Activated T-cell treated with anti-CD3 and anti-CD28 coated beads for 4 hours (primary cell): ENCODE data around the gene GBGT1.
"Not testable (repeated sequence)": the region's sequence is repeated elsewhere in the genome, so short reads cannot be mapped to it uniquely, and the experiment has no call there.

Experiments used
- DNase-seq: peaks from one replicate; pipeline ENCODE4 v3.0.0-alpha.2; 2020

The GBGT1 gene

DNA sequence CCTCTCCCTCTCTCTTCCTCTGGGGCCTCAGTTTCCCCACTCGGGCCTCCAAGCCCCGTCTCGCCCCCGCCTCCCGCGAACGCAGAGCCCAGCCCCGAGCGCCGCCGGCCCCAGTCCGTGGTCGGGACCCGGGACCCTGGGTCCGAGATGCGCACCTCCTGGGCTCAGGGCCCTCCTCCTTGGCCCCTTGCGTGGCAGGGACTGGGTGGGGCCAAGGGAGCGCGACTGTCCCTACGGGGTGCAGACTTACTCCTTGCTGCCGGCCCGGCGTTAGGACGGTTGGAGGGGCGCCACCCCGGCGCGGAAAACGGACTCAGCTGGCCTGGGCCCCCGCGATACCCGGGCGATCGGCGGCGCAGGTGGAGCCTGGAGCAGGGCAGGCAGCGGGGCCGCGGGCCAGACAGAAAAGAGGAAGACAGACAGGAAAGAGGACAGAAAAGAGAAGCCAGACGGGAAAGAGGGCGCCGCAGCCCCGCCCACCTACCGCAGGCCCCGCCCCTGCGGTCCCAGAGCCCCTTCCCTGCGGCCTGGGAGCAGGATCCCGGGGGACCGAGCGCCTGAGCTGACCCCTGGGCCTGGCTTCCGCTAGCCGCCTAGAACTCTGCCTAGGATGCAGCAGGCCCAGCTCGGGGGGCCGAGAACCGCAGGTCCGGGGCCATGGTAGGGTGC is at the start of gene GBGT1:
TSS of gene GBGT1 (minus strand) at position 411 of the 669 bp plus-strand sequence. CDS start 1,502 bp downstream, outside the sequence.
- no peak for DNase-seq

DNA sequence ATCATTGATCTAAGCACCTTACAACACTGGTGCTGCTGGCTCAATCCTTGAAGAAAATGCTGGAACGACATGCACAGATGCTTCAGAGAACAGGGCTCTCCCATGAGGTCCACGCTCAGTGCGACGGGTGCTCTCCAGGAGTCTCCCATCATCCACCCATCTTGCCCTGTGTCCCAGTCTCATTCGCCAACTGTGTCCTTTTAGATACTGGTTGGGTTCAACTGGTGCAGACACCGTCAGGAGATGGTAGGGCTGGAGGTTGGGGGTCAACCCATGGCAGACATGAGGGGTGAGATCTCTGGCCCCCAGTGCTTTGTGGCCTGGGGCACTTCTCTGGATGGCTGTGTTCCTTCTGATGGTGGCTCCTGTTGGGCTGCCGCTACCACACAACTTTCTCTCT is 46.9 kb upstream of the GBGT1 start:
- DNase-seq = no peak

DNA sequence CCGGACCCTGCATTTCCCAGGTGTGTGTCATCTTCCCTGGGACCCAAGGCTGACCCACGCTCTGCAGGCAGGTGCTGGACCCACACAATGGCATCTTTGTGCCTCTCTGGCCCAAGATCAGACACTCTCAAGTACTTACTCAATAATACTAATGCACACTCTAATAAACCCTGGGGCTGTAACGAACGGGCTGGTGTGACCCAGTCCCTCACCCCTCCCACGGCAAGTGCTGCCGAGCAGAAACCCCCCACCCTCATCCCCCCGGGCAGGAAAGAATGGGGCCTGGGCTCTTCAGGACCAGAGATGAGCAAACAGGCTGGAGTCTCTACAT is 46.5 kb upstream of the GBGT1 start:
- no peak for DNase-seq

DNA sequence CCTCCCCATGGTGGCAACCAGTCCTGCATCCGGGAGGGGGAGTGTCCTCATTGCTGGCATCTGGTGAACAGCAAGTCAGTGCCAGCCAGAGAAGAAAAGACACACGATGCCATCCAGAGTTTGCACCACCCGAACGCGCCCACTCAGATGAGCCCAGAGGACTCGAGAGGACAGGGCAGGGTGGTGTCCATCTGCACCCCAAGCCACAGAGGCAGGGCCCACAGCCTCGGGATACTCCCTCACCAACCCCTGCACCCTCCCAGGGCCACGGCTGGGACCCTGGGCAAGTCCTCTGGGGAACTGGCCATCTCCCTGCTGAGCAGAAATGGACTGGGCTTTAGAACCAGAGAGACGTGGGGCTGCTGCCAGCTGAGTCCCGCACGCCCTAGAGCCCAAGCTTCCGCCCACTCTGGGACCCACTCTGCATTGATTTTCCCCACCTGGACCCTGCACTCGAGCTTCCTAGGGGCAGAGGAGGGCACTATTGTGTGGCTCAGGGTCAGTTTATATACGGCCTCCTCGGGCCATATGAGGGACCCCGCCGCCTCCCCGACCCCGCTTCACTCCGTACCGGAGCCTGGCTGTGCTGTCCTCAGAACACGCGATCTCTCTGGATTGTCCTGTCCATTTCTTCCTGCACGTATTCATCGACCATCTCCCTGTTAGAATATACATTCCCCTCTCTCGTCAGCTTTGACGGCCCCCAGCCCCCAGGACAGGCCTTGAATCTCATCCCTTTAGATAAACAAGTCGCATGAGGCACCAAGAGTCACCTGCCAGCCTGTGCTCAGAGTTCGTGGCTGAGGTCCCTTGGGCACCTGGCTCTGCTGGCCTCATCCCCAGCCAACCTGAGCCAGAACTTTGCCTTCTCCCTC is 45.9 kb upstream of the GBGT1 start:
- DNase-seq = not testable (repeated sequence)

- not testable (repeated sequence) for DNase-seq
Observed at GRCh38 chr9:133208880-133209300, 45.2 kb upstream of the GBGT1 start, which contains the start of gene OBP2B. Gene OBP2B, minus strand, starts transcription at chr9:133209250. Its CDS starts 51 bp downstream, at chr9:133209199.

GRCh38 chr9:133208171-133208879 is 44.6 kb upstream of the GBGT1 start:
- not testable (repeated sequence) for DNase-seq

GRCh38 chr9:133207540-133208170 is 43.9 kb upstream of the GBGT1 start:
- DNase-seq = no peak

DNA sequence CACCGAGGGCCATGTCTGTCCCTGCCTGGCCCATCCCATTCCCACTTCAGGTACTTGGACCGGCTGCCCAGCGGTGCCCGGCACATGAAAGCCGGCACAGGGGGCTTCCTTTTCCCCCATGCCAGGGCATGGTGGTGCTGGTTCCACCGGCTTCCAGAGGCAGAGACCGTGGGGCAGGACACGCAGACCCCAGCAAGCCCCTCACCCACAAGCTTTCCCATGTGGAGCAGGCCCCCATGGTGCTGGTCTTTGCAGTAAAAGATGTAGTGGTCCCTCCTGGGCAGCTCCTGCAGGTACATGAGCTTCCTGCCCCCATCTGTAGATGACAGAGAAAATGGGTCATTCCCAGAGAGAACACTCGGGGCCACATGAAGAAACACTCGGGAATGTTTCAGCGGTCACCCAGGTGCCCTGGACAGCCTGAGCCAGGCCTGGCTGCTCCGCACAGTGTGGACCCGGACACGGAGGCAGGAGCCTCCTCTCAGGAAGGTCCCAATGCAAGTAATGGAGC is 43.4 kb upstream of the GBGT1 start:
- no peak for DNase-seq

- DNase-seq = no peak
Observed at GRCh38 chr9:133205996-133206931, 42.5 kb upstream of the GBGT1 start.

DNA sequence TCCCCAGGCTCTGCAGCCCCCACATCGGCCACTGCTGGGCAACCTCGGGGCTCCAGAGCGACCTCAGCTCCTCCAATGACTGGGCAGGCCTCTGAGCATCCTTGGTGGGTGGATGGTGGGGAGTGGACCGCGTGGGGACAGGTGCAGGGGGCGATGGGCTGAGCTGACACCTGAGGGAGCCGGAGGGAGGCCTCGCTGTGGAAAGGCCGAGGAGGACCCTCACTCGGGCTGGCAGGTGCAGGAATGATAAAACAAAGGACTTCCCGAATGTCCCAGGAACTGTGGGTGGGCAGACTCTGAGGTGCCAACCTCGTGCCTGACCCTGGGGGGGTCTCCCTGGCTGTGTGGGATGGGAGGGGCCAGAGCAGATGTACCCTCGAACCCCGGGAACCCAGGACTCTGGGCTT is 41.8 kb upstream of the GBGT1 start:
- not testable (repeated sequence) for DNase-seq

GRCh38 chr9:133204993-133205336 is 41.3 kb upstream of the GBGT1 start:
- no peak for DNase-seq

DNA sequence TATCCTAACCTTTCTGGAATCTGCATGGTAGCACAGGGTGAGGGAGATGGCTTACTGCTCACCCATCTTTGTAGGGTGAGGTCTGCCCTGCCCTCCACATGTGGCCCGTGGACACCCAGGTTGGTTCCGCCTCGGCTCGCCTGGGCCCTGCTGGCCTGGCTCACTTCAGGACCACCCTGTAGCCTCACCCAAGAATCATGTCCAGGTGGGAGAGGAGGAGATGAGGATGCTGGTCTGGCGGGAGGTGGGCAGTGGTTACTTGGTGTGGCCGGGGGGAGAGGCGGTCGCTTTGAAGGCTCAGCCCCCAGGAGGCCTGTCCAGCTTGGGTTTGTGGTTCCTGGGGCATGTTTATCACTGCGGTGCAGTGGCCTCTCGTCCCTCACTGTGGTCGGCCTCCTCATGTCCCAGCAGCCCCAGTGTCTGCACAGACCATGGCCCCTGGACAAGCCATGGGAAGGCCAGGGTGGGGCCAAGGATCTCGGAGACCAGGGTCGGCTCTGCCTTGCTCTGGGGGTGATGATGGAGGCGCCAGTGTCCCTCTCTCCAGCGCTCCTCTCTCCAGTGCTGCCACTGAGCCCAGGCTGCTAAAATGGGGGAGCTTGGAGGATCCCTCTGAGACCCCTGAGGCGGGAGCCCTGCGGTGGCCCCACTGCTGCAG is 40.8 kb upstream of the GBGT1 start:
- DNase-seq = no peak

DNA sequence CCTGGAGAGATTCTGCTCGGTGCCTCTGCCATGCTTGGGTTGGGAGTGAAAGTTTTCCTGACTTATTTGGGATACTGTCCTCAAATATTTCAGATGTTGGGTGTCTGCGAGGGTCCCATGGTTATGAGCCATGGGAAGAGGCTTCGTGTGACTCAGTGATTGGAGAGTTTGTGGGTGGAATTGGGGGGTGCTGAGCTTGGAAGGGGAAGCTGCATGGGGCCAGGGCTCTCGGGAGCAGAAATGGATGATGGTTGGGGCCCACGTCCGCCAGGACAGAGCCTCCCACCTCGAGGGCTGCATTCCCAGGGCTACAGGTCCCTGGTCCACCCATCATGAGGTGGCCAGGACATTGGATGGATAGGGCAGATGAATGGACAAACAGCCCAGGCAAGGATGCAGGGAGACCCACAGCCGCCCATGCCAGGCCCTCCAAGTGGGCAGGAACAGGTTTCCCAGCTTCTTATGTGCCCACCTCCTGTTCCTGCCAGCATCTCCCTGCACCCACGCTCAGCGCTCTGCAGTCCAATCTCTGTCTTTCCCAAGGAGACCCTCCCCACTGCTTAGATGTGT is 39.9 kb upstream of the GBGT1 start:
- no peak for DNase-seq

DNA sequence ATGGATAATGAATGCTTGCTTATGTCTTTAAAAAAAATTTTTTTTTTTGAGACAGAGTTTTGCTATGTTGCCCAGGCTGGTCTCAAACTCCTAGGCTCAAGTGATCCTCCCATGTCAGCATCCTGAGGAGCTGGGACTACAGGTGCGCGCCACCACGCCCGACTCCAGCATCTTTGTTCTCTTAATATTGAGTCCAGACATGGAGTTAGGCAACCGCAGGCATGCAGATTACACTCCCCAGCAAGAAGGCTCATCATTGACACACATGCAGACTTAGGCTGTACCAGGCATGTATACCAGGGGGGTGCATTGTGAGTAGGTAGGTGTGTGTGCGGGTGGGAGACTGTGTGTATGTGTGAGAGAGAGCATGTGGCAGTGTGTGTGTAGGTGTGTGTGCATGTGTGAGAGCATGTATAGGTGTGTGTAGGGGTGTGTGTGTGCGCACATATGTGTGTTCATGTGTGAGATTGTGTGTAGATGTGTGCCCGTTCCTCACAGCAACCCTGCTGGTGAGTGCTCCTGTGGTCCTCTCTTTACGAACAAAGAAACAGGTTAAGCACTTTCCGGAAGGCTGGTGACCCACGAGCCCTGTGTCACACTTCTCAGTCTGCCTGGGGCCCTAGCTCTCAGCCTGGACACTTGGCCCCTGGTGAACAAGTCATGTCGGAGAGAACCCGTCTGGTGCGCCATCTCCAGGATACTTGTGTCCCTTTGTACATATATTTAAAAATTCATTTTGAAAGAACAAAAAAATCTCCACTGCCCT is 39.2 kb upstream of the GBGT1 start:
- DNase-seq = no peak

DNA sequence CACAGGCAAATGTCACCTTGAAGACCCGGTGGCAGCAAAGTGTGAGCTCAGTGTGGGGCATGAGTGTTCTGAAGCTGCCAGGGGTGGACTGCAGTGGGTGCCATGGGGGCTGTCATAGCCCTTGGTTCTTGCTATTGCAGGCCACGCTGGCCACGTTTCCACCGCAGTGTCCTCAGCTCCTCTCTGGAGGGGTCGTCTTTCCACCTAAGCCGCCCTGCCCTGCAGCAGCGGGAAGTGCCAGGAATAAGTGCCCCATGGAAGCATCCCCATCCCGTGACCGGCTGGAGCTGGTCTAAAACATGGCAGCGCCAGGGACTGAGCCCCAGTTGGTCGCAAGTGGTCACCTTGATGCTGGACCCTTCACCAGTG is 38.4 kb upstream of the GBGT1 start:
- no peak for DNase-seq

GRCh38 chr9:133201424-133202144 is 37.9 kb upstream of the GBGT1 start:
- DNase-seq = no peak

- no peak for DNase-seq
Observed at GRCh38 chr9:133200631-133201030, 36.9 kb upstream of the GBGT1 start.

GRCh38 chr9:133199648-133200321 is 36.1 kb upstream of the GBGT1 start:
- DNase-seq = no peak

- DNase-seq = no peak
Observed at GRCh38 chr9:133195029-133195428, 31.3 kb upstream of the GBGT1 start.
